Activated CD8-positive, alpha-beta memory T cell treated with anti-CD3 and anti-CD28 coated beads, Interleukin-2, amount 10 ng/mL, durations not matched to agents 7 days and 5 days (primary cell): Measurements from ENCODE around the gene PLXNA4. TPM values are rescaled to one million over a fixed set of nuclear protein-coding genes. Genes with fewer than 3 reads are reported as not detected.
A peak's percentile ranks its signal among the peaks of the same experiment; 100 is the strongest.

Source experiments
- ATAC-seq: fragments of 150-1000 bp; cut with Tn5 transposase; one replicate; pipeline ENCODE4 v1.10.0; 2021; ENCODE audit warnings: moderate library complexity
- CTCF ChIA-PET: fragments of 350-600 bp; sonication (Branson Sonifier 250); formaldehyde crosslinking; loops from one replicate; lab custom pipeline; 2021; ENCODE audit warnings: antibody characterized with exemption; lab: Charles Lee
- DNase-seq: peaks from one replicate; pipeline ENCODE4 v3.0.0-alpha.2; 2020
- H3K27ac Mint-ChIP-seq: one replicate; pipeline ENCODE4 v1.8.0; 2021; ENCODE audit warnings: mild to moderate bottlenecking, mixed read lengths
- H3K27me3 Mint-ChIP-seq: one replicate; pipeline ENCODE4 v1.8.0; 2021; ENCODE audit warnings: mixed read lengths
- H3K36me3 Mint-ChIP-seq: one replicate; pipeline ENCODE4 v1.8.0; 2021; ENCODE audit warnings: mild to moderate bottlenecking, mixed read lengths
- H3K4me1 Mint-ChIP-seq: one replicate; pipeline ENCODE4 v1.8.0; 2021; ENCODE audit warnings: mixed read lengths
- H3K4me3 Mint-ChIP-seq: one replicate; pipeline ENCODE4 v1.8.0; 2021; ENCODE audit warnings: mild to moderate bottlenecking, moderate library complexity, mixed read lengths
- H3K9me3 Mint-ChIP-seq: one replicate; pipeline ENCODE4 v1.8.0; 2022; ENCODE audit warnings: low read depth, mixed read lengths
- total RNA-seq, 2 experiments: library from RNA; stranded (reverse); gene quantifications; one replicate each; pipeline ENCODE4 v1.2.3, GENCODE V29; 2021

The PLXNA4 gene
- total RNA-seq, 2 experiments from 2014 or later: 1.2 to 1.6 TPM

DNA sequence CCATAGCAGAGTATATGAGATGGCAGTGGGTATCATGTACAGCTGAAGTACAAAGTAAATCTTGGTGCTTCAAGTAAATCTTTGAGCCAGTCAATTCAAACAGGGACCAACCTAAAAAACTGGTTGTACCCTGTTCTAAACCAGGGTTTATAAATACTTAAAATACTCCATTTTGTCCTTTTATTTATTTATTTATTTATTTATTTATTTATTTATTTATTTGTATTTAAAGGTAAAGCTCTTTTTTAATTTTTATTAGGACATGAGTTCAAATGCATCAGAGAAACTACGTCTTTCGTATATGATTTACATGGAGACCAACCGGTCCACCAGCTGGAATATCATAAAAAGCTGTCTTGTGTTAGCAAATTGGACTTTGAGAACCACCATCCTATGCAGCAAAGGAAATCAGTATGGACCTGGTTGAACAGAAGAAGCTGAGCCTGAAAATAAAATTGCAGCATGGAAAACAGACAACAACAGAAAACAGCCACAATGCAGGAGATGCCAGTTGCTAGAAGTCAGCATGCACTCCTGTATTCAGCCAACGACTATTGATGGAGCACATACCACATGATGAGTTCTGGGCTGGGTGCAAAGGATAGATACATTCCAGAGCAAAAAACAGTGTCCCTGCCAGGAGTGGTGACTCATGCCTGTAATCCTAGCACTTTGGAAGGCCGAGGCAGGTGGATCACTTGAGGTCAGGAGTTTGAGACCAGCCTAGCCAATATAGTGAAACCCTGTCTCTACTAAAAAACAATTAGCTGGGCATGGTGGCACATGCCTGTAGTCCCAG is 60.0 kb downstream of the PLXNA4 start:
- H3K4me3 Mint-ChIP-seq: no peak overlapping the region
- peaks cover 14% of the 10 kb centered on the region for H3K4me1 Mint-ChIP-seq
- H3K27ac Mint-ChIP-seq: no peak overlapping the region
- no peak for ATAC-seq
- no peaks in the 10 kb centered on the region for H3K9me3 Mint-ChIP-seq
- no peaks in the 10 kb centered on the region for H3K36me3 Mint-ChIP-seq
- CTCF ChIA-PET: interaction anchor here (1.2 to 1.9 kb wide), 2 partner anchors 42 to 63 kb away, joined by 3 to 4 read pairs; no protein-coding TSS in a partner anchor
- no peaks in the 10 kb centered on the region for H3K27me3 Mint-ChIP-seq
- DNase-seq: no peak

DNA sequence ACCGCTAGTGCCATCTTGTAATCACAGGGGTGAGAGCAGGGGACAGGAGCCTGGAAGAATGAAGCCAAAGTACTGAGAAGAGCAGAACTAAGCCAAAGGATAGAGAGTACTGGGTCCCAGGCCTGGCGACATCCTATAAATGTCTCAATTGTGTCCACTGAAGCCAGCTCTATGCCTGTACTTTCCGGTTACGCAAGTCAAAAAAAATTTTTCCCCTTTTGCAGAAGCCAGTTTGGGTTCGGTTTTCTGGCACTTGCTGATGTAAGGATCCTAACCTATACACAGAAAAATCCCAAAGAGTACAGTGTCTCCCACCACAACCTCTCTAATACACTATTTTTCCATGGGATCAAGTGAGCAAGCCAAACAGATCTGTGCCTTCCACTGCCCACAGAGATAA is 61.1 kb downstream of the PLXNA4 start:
- no peak overlapping the region for H3K27ac Mint-ChIP-seq
- peaks cover 24% of the 10 kb centered on the region for H3K4me1 Mint-ChIP-seq
- no peak for DNase-seq
- CTCF ChIA-PET: no interaction called here
- no peaks in the 10 kb centered on the region for H3K36me3 Mint-ChIP-seq
- H3K9me3 Mint-ChIP-seq: no peaks in the 10 kb centered on the region
- H3K4me3 Mint-ChIP-seq: no peak overlapping the region
- H3K27me3 Mint-ChIP-seq: peaks cover 5% of the 10 kb centered on the region
- no peak for ATAC-seq

DNA sequence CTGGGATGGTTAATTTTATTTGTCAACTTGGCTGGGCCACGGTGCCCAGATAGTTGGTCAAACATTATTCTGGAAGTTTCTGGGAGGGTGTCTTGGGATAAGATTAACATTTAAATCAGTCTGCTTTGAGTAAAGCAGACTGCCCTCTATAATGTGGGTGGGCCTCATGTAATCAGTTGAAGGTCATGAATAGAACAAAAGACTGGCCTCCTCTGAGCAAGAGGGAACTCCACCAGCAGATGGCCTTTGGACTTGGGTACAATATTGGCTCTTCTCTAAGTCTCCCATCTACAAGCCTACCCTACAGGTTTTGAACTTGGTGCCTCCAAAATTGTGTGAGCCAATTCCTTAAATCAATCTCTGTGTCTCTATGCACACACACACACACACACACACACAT is 61.8 kb downstream of the PLXNA4 start:
- Mint-ChIP-seq H3K4me3 (no peak overlapping the region), H3K9me3 (no peaks in the 10 kb centered on the region), H3K4me1 (peaks cover 31% of the 10 kb centered on the region), H3K27ac (no peak overlapping the region), H3K36me3 (no peaks in the 10 kb centered on the region), H3K27me3 (peaks cover 5% of the 10 kb centered on the region)
- no peak for ATAC-seq
- CTCF ChIA-PET: no interaction called here
- no peak for DNase-seq

DNA sequence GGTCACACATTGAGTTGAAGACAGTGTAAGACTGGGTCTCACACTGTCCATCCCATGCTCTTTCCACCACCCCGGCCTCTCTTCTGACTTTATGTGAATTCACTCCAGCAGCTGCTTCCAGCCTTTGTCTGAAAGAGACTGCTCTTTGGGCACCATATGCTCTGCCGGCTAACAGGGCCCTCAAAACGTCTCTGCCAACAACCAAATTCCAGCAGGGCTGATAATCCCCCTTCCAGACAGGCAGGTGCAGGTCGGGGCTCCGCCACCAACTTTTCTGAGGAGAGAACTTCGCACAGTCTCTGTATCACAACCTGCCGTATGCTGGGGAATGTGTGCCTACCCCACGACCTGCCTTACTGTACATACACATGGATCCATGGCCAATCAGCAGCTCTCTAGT is 64.3 kb downstream of the PLXNA4 start:
- ATAC-seq: no peak
- no peak overlapping the region for H3K27ac Mint-ChIP-seq
- DNase-seq: no peak
- CTCF ChIA-PET: interaction anchor here (1.5 kb wide), 1 partner anchor 69 kb away, joined by 4 read pairs; no protein-coding TSS in a partner anchor
- H3K4me3 Mint-ChIP-seq: no peak overlapping the region
- peaks cover 30% of the 10 kb centered on the region for H3K4me1 Mint-ChIP-seq
- H3K9me3 Mint-ChIP-seq: no peaks in the 10 kb centered on the region
- H3K27me3 Mint-ChIP-seq: peaks cover 5% of the 10 kb centered on the region
- no peaks in the 10 kb centered on the region for H3K36me3 Mint-ChIP-seq

DNA sequence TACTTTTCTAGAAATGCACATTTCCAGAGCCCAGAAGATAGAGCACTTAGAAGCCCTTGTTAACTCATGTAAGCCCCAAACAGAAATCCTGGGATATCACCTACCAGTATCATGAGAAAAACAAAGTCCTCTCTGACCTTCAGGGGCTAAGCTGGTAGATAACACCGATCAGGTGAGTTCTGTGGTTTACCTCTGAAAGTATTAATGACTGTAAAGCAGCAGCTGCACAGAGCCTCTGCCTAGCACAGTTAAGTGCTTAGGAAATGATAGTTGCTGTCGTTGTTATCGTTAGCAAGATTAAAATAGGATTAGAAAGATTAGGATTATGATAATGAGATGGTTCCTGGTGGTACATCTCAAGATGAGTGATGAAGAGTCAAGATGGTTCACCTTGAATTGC is 64.9 kb downstream of the PLXNA4 start:
- Mint-ChIP-seq H3K4me3 (no peak overlapping the region), H3K36me3 (no peaks in the 10 kb centered on the region), H3K4me1 (peaks cover 30% of the 10 kb centered on the region), H3K9me3 (no peaks in the 10 kb centered on the region), H3K27me3 (peaks cover 5% of the 10 kb centered on the region), H3K27ac (no peak overlapping the region)
- DNase-seq (no peak), ATAC-seq (peak; percentile 27)
- CTCF ChIA-PET: interaction anchor here (0.9 kb wide), 1 partner anchor 118 kb away, joined by 3 read pairs; no protein-coding TSS in a partner anchor

DNA sequence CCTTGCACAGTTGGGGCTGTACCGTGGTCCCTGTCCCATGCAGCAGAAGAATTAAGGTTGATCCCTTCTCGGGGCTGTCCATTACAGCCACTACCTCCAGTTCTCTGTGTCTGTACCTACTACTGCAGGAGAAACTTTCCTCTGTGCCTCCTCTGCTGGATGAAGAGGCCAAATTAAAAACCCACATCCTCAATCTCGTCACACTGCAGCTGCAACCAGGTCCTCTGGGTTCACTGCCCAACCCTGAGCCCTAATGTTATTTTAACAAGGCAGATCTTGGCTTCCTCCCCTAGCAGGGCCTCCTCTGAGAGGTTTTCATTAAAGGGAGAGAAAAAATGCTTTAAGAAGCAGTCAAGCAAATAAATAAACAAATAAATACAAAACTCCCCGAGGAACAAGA is 66.6 kb downstream of the PLXNA4 start:
- no peaks in the 10 kb centered on the region for H3K9me3 Mint-ChIP-seq
- ATAC-seq (peak; percentile 16), DNase-seq (no peak)
- CTCF ChIA-PET: interaction anchor here (1.3 kb wide), 2 partner anchors 9 to 116 kb away, joined by 4 to 6 read pairs; no protein-coding TSS in a partner anchor
- no peak overlapping the region for H3K27ac Mint-ChIP-seq
- peaks cover 30% of the 10 kb centered on the region for H3K4me1 Mint-ChIP-seq
- no peak overlapping the region for H3K4me3 Mint-ChIP-seq
- H3K36me3 Mint-ChIP-seq: no peaks in the 10 kb centered on the region
- peaks cover 5% of the 10 kb centered on the region for H3K27me3 Mint-ChIP-seq

DNA sequence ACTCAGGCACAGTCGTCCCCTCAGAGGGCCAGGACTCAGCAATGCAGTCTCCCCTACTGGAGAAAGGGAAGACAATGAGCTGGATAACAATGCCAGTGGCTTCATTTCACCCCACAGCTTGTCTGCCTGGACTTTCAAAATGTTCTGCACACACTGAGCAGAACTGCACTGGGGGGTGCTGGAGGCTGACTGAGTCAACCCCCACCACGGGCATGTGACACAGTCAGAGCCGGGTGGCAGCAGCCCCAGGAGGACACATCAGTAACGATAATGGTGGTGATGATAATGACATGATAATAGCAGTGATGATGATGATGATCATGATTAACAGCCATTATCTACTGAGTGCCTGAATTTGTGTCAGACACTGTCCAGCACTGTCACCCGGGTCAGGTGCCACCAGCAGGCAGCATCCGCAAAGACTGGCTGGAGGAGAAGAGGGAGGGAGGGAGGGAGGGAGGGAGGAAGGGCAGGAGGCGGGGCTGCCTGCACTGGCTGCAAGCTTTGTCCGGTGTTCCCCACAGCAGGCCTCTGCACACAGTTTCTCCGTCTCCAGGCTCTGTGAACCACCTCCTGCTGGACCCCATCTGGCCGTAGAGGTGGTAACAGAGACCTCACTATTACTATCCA is 67.4 kb downstream of the PLXNA4 start:
- no peak overlapping the region for H3K4me3 Mint-ChIP-seq

DNA sequence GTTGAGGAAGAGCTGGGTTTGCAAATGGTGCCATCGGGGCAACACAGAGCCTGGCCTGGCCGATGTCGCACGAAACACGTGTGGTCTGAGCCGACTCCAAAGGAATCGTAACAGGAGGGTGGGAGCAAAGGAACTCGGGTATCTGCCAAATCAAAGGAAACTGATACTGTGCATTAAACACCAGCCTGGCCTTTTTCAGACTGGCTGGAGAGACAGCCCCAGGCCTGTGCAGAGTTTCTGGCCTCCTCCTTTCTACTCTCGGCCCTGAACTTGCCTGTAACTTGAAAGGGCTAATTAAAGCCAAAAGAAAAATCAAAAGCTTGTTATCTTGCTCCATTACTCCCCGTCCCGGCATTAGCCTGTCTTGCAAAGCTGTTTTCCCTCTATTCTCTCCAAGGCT is 71.4 kb downstream of the PLXNA4 start:
- CTCF ChIA-PET: interaction anchor here (1.3 kb wide), 1 partner anchor 13 kb away, joined by 5 read pairs; no protein-coding TSS in a partner anchor
- Mint-ChIP-seq H3K4me1 (peaks cover 8% of the 10 kb centered on the region), H3K36me3 (no peaks in the 10 kb centered on the region), H3K27ac (no peak overlapping the region), H3K27me3 (no peaks in the 10 kb centered on the region), H3K4me3 (no peak overlapping the region), H3K9me3 (no peaks in the 10 kb centered on the region)
- no peak for DNase-seq
- ATAC-seq: no peak

More for the DNA sequence above, 67.4 kb downstream of the PLXNA4 start:
- DNase-seq: no peak
- CTCF ChIA-PET: interaction anchor here (1.3 kb wide), 2 partner anchors 9 to 115 kb away, joined by 4 to 6 read pairs; no protein-coding TSS in a partner anchor
- peaks cover 5% of the 10 kb centered on the region for H3K27me3 Mint-ChIP-seq
- no peaks in the 10 kb centered on the region for H3K36me3 Mint-ChIP-seq
- peaks cover 30% of the 10 kb centered on the region for H3K4me1 Mint-ChIP-seq
- no peak for ATAC-seq
- no peaks in the 10 kb centered on the region for H3K9me3 Mint-ChIP-seq
- no peak overlapping the region for H3K27ac Mint-ChIP-seq

DNA sequence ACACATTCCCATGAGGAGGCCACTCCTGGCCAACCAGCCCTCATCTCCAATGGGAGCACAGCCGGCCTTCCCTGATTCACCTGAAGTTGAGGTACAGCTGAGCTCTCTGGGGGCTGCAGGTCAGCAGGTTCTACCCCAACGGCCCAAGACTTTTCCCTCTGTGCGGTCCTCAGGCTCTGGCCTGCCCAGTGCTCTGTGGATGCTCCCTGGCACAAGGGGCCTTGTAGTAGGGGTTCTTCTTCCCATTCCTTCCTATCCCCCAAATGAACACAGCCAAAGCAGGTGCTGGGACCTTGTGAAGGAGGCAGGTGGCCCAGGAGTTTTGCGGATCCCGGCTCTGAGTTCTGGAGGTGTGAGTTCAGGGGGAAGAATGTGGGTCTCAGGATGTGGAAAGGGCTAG is 72.2 kb downstream of the PLXNA4 start:
- Mint-ChIP-seq H3K9me3 (no peaks in the 10 kb centered on the region), H3K36me3 (no peaks in the 10 kb centered on the region), H3K4me1 (peaks cover under 1% of the 10 kb centered on the region), H3K27ac (no peak overlapping the region), H3K27me3 (no peaks in the 10 kb centered on the region), H3K4me3 (no peak overlapping the region)
- ATAC-seq (no peak), DNase-seq (no peak)
- CTCF ChIA-PET: interaction anchor here (1.3 kb wide), 1 partner anchor 10 kb away, joined by 3 read pairs; no protein-coding TSS in a partner anchor

DNA sequence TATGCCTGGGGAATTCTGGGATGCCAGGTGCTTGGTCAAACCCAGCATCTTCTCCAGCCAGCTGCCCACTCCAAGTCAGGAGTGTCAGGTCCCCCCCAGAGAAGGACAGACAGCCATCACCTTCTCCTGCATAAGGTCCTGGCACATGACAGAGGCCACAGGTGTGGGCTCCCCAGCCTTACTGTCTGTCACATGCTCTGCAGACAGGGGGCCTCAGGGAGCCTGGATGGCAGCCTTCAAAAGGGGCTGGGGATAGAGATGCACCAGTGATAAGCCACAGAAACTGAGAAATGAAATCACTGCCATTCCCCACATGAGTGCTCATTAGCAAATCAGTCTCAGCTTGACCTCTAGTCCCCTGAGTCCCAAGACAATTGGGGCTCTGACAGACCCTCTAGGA is 72.9 kb downstream of the PLXNA4 start:
- Mint-ChIP-seq H3K9me3 (no peaks in the 10 kb centered on the region), H3K27ac (no peak overlapping the region), H3K27me3 (no peaks in the 10 kb centered on the region), H3K4me3 (no peak overlapping the region), H3K36me3 (no peaks in the 10 kb centered on the region), H3K4me1 (no peaks in the 10 kb centered on the region)
- DNase-seq (no peak), ATAC-seq (no peak)
- CTCF ChIA-PET: interaction anchor here (1.3 kb wide), 1 partner anchor 9 kb away, joined by 3 read pairs; no protein-coding TSS in a partner anchor

DNA sequence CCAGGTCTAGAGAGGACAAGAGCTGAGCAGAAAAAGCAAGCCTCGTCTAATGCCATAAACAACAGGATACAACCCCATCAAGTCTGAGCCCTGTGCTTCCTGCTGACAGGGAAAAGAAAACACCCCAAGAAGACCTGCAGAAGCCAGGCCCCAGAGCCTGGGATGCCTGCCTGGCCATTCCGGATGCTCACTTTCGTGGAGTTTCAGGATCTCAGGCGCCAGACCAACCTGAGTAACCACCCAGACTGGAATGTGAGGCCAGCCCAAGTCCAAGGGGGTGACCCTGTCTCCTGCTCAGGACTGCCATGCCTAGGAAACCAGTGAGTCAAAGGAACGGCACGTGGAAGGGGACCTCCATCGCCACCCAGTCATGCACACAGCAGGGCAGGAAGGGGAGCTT is 74.3 kb downstream of the PLXNA4 start:
- Mint-ChIP-seq H3K36me3 (no peaks in the 10 kb centered on the region), H3K9me3 (no peaks in the 10 kb centered on the region), H3K4me3 (no peak overlapping the region), H3K27me3 (no peaks in the 10 kb centered on the region), H3K27ac (no peak overlapping the region), H3K4me1 (no peaks in the 10 kb centered on the region)
- CTCF ChIA-PET: no interaction called here
- ATAC-seq (no peak), DNase-seq (no peak)

DNA sequence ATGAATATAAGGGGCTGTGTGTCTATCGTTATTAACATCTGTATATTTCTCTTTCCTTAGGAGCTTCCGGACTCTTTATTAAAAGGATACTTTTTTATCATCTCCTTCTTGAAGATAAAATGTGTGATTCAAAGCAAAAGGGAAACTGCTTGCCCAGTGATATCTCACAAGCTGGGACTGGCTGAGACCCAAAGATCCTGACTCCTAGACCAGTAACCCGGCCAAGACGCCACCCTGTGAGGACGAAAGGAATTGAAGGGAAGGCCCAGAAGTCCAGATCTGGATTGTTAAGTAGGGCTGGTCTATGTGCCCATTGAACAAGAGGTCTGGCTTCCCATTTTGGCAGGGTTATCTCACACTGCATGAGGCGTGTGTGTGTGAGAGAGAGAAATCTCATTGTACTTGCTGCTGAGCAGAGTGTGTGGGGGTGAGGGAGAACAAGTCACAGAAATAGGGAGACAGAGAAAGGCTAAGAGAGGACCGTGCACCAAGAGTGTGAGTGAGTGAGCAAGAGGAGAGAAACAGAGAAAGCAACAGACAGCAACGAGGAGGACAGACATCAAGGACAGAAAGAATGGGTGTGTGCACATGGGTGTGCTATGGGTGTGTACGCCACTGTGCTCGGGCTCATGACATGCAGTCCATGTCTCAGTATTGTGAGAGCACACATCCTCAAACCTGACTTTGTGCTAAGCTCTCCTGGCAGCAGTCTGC is 75.4 kb downstream of the PLXNA4 start:
- Mint-ChIP-seq H3K27ac (no peak overlapping the region), H3K9me3 (no peaks in the 10 kb centered on the region), H3K4me3 (no peak overlapping the region), H3K27me3 (no peaks in the 10 kb centered on the region), H3K36me3 (no peaks in the 10 kb centered on the region), H3K4me1 (no peaks in the 10 kb centered on the region)
- no peak for ATAC-seq
- DNase-seq: no peak
- CTCF ChIA-PET: no interaction called here

DNA sequence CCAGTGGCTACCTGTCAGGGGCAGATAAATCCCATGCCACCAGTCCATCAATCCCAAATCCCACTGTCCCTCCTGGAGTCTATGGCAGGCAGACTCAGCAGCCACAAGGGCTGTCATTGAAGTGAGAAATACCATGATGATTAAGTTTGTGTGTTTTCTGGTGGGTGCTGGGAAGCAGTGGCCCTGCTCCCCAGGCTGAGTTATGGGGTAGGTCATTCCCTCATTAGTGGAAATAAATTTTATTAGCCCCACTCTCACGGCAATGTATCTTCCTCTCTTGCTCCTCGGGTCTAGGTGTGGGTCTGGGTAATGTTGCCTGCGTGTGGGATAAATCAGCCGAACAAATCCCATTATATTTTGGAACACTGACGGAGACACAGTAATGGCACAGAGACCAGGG is 76.8 kb downstream of the PLXNA4 start:
- CTCF ChIA-PET: no interaction called here
- H3K9me3 Mint-ChIP-seq: no peaks in the 10 kb centered on the region
- ATAC-seq (no peak), DNase-seq (no peak)
- no peaks in the 10 kb centered on the region for H3K4me1 Mint-ChIP-seq
- H3K4me3 Mint-ChIP-seq: no peak overlapping the region
- H3K27ac Mint-ChIP-seq: no peak overlapping the region
- H3K27me3 Mint-ChIP-seq: no peaks in the 10 kb centered on the region
- H3K36me3 Mint-ChIP-seq: no peaks in the 10 kb centered on the region
